Cardiac muscle cell (in vitro differentiated cells and primary cell): ENCODE results near the gene CHPF2. TPM values are rescaled to one million over a fixed set of nuclear protein-coding genes. Genes with fewer than 3 reads are reported as not detected.

Experiments used
- DNase-seq, 2 donors: peaks; one replicate each; pipeline versions ENCODE4 v3.0.0 to v3.0.0-alpha.2; 2010 to 2017; ENCODE audit warnings: low read depth in 1 of 2, low spot score in 1 of 2
- H3K27ac ChIP-seq: fragments of 200-600 bp; sonication (generic); 2 replicates; pipeline ENCODE4 v1.5.1; 2016
- H3K27me3 ChIP-seq: fragments of 200-600 bp; sonication (generic); 2 replicates; pipeline ENCODE4 v1.6.0; 2016; ENCODE audit warnings: control low read depth
- H3K36me3 ChIP-seq: fragments of 200-600 bp; sonication (generic); 2 replicates; pipeline ENCODE4 v1.5.1; 2016; ENCODE audit warnings: control low read depth
- H3K4me1 ChIP-seq: fragments of 200-600 bp; sonication (generic); 2 replicates; pipeline ENCODE4 v1.8.1; 2017; ENCODE audit warnings: low read depth, mild to moderate bottlenecking, mixed run types
- H3K4me3 ChIP-seq: fragments of 200-600 bp; sonication (generic); 2 replicates; pipeline ENCODE4 v1.5.1; 2016; ENCODE audit warnings: mild to moderate bottlenecking
- H3K9me3 ChIP-seq: fragments of 200-600 bp; sonication (generic); 2 replicates; pipeline ENCODE4 v1.5.1; 2017; ENCODE audit warnings: low read depth, mild to moderate bottlenecking, control low read depth
- CTCF ChIP-seq: IDR thresholded peaks from 2 replicates; pipeline ENCODE4 v1.5.1; 2012; ENCODE audit warnings: low read depth, mild to moderate bottlenecking, low read length
- polyA plus RNA-seq: library from polyadenylated mRNA; unstranded; fragments of >200 nt; fragmentation: Nextera tagmentation; extraction: Ambion mirVana; gene quantifications from 2 replicates; pipeline ENCODE4 v1.2.1, GENCODE V29; 2016
- total RNA-seq: library from RNA; depleted of rRNA; stranded (reverse); fragments of >200 nt; gene quantifications from 2 replicates; pipeline ENCODE4 v1.2.3, GENCODE V29; 2016

Gene CHPF2
- total and polyA plus RNA-seq, 2 experiments from 2014 or later, result 31.7 to 37.0 TPM

GRCh38 chr7:151211155-151211772, 21.0 kb upstream of the CHPF2 start:
- no peak for DNase-seq
- no peak for TF ChIP-seq CTCF
- H3K9me3 ChIP-seq, result no peaks in the 10 kb centered on the region
- H3K27me3 ChIP-seq, result no peaks in the 10 kb centered on the region
- H3K4me1 ChIP-seq, result peaks cover 4% of the 10 kb centered on the region
- H3K4me3 ChIP-seq, result no peak overlapping the region
- no peak overlapping the region for H3K27ac ChIP-seq
- peaks cover 23% of the 10 kb centered on the region for H3K36me3 ChIP-seq

GRCh38 chr7:151212626-151213025, 19.7 kb upstream of the CHPF2 start:
- TF ChIP-seq CTCF, result no peak
- Histone ChIP-seq H3K4me1 (no peaks in the 10 kb centered on the region), H3K9me3 (no peaks in the 10 kb centered on the region), H3K36me3 (peaks cover 34% of the 10 kb centered on the region), H3K27ac (no peak overlapping the region), H3K27me3 (no peaks in the 10 kb centered on the region), H3K4me3 (no peak overlapping the region)
- no peak for DNase-seq

GRCh38 chr7:151213826-151214225, 18.5 kb upstream of the CHPF2 start:
- no peaks in the 10 kb centered on the region for H3K27me3 ChIP-seq
- no peak overlapping the region for H3K4me3 ChIP-seq
- no peak for DNase-seq
- peaks cover 45% of the 10 kb centered on the region for H3K36me3 ChIP-seq
- H3K4me1 ChIP-seq, result no peaks in the 10 kb centered on the region
- no peak for TF ChIP-seq CTCF
- H3K9me3 ChIP-seq, result no peaks in the 10 kb centered on the region
- no peak overlapping the region for H3K27ac ChIP-seq

GRCh38 chr7:151215396-151215795, 16.9 kb upstream of the CHPF2 start:
- TF ChIP-seq CTCF, result no peak
- H3K36me3 ChIP-seq, result peaks cover 52% of the 10 kb centered on the region
- no peak overlapping the region for H3K27ac ChIP-seq
- H3K4me3 ChIP-seq, result no peak overlapping the region
- no peaks in the 10 kb centered on the region for H3K9me3 ChIP-seq
- DNase-seq, result no peak
- no peaks in the 10 kb centered on the region for H3K27me3 ChIP-seq
- no peaks in the 10 kb centered on the region for H3K4me1 ChIP-seq

- no peaks in the 10 kb centered on the region for H3K9me3 ChIP-seq
- H3K27ac ChIP-seq, result no peak overlapping the region
These were observed 14.1 kb upstream of the CHPF2 start for GRCh38 chr7:151218170-151218569.

More at GRCh38 chr7:151218170-151218569, 14.1 kb upstream of the CHPF2 start:
- H3K36me3 ChIP-seq, result peaks cover 69% of the 10 kb centered on the region
- no peak overlapping the region for H3K4me3 ChIP-seq
- H3K4me1 ChIP-seq, result no peaks in the 10 kb centered on the region
- no peak for DNase-seq
- TF ChIP-seq CTCF, result no peak
- no peaks in the 10 kb centered on the region for H3K27me3 ChIP-seq
